Keratinocyte (primary cell): Measurements from ENCODE around the gene NSF. TPM values are rescaled to one million over a fixed set of nuclear protein-coding genes. Genes with fewer than 3 reads are reported as not detected.

Experiments
- DNase-seq: peaks from one replicate; pipeline ENCODE4 v3.0.0-alpha.2; 2011; ENCODE audit warnings: low read depth, missing footprints, low spot score
- FAIRE-seq: peaks from 2 replicates; lab custom pipeline; 2011; peaks lifted over from hg19 to GRCh38; lab: Jason Lieb, UNC
- H2AFZ ChIP-seq: 2 replicates; pipeline ENCODE4 v1.6.0; 2012; ENCODE audit warnings: low read length, control low read depth, inconsistent platforms; ENCODE audit not compliant: control insufficient read depth
- H3K27ac ChIP-seq: 2 replicates; pipeline ENCODE4 v1.5.1; 2011; ENCODE audit warnings: low read length; ENCODE audit not compliant: control insufficient read depth, insufficient read depth
- H3K27me3 ChIP-seq: 3 replicates; pipeline ENCODE4 v1.6.0; 2011; ENCODE audit warnings: low read length; ENCODE audit not compliant: control insufficient read depth, insufficient read depth; ENCODE audit errors: extremely low read depth
- H3K36me3 ChIP-seq, 2 experiments: 2 replicates in 1 of 2; 3 replicates in 1 of 2; pipeline ENCODE4 v1.5.1; 2011; ENCODE audit warnings: low read length in 2 of 2, mild to moderate bottlenecking in 1 of 2; ENCODE audit not compliant: control insufficient read depth in 2 of 2, insufficient read depth in 2 of 2; ENCODE audit errors: extremely low read depth in 1 of 2
- H3K4me1 ChIP-seq: 3 replicates; pipeline ENCODE4 v1.5.1; 2011; ENCODE audit warnings: low read length; ENCODE audit not compliant: control insufficient read depth, insufficient read depth; ENCODE audit errors: extremely low read depth
- H3K4me2 ChIP-seq: 3 replicates; pipeline ENCODE4 v1.6.0; 2011; ENCODE audit warnings: low read depth, low read length; ENCODE audit not compliant: control insufficient read depth, insufficient read depth; ENCODE audit errors: extremely low read depth
- H3K4me3 ChIP-seq, 3 experiments: fragments of 200-600 bp in 1 of 3; sonication (generic) in 1 of 3; 2 replicates in 2 of 3; 3 replicates in 1 of 3; pipeline ENCODE4 v1.5.1; 2011 to 2016; ENCODE audit warnings: low read length in 3 of 3, mild to moderate bottlenecking in 3 of 3, control low read depth in 2 of 3, inconsistent platforms in 1 of 3, low read depth in 1 of 3, mixed read lengths in 1 of 3, mixed run types in 1 of 3, moderate library complexity in 1 of 3; ENCODE audit not compliant: control insufficient read depth in 2 of 3, insufficient read depth in 2 of 3; ENCODE audit errors: extremely low read depth in 1 of 3
- H3K79me2 ChIP-seq: 2 replicates; pipeline ENCODE4 v1.6.0; 2012; ENCODE audit warnings: low read length; ENCODE audit not compliant: control insufficient read depth, insufficient read depth
- H3K9ac ChIP-seq: 3 replicates; pipeline ENCODE4 v1.6.0; 2011; ENCODE audit warnings: low read length; ENCODE audit not compliant: control insufficient read depth, insufficient read depth; ENCODE audit errors: extremely low read depth
- H3K9me1 ChIP-seq: 3 replicates; pipeline ENCODE4 v1.6.0; 2011; ENCODE audit warnings: low read length; ENCODE audit not compliant: control insufficient read depth, insufficient read depth; ENCODE audit errors: extremely low read depth
- H3K9me3 ChIP-seq: 2 replicates; pipeline ENCODE4 v1.5.1; 2012; ENCODE audit warnings: low read depth, low read length; ENCODE audit not compliant: control insufficient read depth
- H4K20me1 ChIP-seq: 3 replicates; pipeline ENCODE4 v1.6.0; 2011; ENCODE audit warnings: low read length; ENCODE audit not compliant: control insufficient read depth, insufficient read depth; ENCODE audit errors: extremely low read depth
- CTCF ChIP-seq, 3 experiments: IDR thresholded peaks in 1 of 3; conservative IDR thresholded peaks in 1 of 3; optimal IDR thresholded peaks in 1 of 3; 2 replicates in 2 of 3; 3 replicates in 1 of 3; pipeline versions ENCODE3 to v1.5.1; 2011; ENCODE audit warnings: low read length in 3 of 3, mild to moderate bottlenecking in 3 of 3, moderate library complexity in 2 of 3, control low read depth in 1 of 3, inconsistent platforms in 1 of 3; ENCODE audit not compliant: insufficient read depth in 2 of 3; ENCODE audit errors: extremely low read depth in 1 of 3
- EZH2 ChIP-seq: IDR thresholded peaks from one replicate; pipeline ENCODE4 v1.6.1; 2012; ENCODE audit warnings: inconsistent platforms, mild to moderate bottlenecking, low read length, moderate library complexity
- dilution Hi-C: fragments of 300-500 bp; cut with MboI; formaldehyde crosslinking; loops from one replicate; pipeline ENCODE4 v1.7.0; 2020; ENCODE audit warnings: low sequenced_read_pairs; ENCODE audit not compliant: extremely low pct_ligation_motif_present
- polyA plus RNA-seq, 5 experiments: library from polyadenylated mRNA; depleted of rRNA in 3 of 5; stranded (reverse) in 3 of 5; stranded (forward) in 1 of 5; unstranded in 1 of 5; fragments of >200 nt; gene quantifications; 1 replicate in 1 of 5; 2 replicates in 3 of 5; 3 replicates in 1 of 5; pipeline versions ENCODE4 v1.2.1 to v1.2.3, GENCODE V29; 2011 to 2012; ENCODE audit warnings: missing spikeins in 2 of 5, low read depth in 1 of 5, low replicate concordance in 1 of 5

Gene NSF
- polyA plus RNA-seq, 1 donor (not counting 4 experiments of a cell fraction or from before 2014, with no cell fraction given), result 32.3 TPM

DNA sequence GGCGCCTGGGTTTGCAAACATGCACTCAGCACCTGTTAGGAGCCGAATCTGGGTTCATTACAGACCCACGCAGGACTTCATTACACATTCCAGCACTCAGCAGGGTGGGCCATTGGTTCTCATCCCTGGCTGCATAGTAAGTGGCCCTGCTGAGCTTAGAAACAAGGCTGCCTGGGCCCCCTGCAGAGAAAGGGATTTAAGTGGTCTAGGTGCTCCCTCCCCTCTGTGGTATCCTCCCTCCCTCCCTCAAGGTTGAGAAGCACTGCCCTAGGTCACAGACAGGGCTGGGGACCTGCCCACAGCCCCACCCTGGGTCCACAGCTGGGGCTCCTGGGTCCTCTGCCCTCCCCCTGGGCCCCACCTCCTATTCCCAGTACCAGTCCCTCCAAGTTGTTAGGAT is 199.7 kb downstream of the NSF start:
- Histone ChIP-seq H3K27me3 (no peaks in the 10 kb centered on the region), H2AFZ (peak overlapping the region; percentile 78), H3K27ac (no peak overlapping the region), H3K9me3 (no peaks in the 10 kb centered on the region), H3K36me3 (no peaks in the 10 kb centered on the region), H3K9ac (no peak overlapping the region), H3K4me3 (no peak overlapping the region), H3K9me1 (no peaks in the 10 kb centered on the region), H3K79me2 (no peaks in the 10 kb centered on the region), H4K20me1 (no peaks in the 10 kb centered on the region), H3K4me2 (peak overlapping the region; percentile 71), H3K4me1 (peaks cover 13% of the 10 kb centered on the region)
- DNase-seq, result no peak
- no peak for FAIRE-seq
- TF ChIP-seq CTCF (optimal IDR thresholded peaks at IDR 0.05 in 1 of 3, IDR thresholded peaks at IDR 0.05 in 1 of 3, conservative IDR thresholded peaks at IDR 0.05 in 1 of 3; ENCODE audit: extremely low read depth in 1 of 3, insufficient read depth in 2 of 3, low read length in 3 of 3), result no peak
- no peak for TF ChIP-seq EZH2
- dilution Hi-C loops, result no loop called here

GRCh38 chr17:46791531-46791930 is 201.1 kb downstream of the NSF start:
- no peaks in the 10 kb centered on the region for H3K9me1 ChIP-seq
- no peak overlapping the region for H2AFZ ChIP-seq
- H3K36me3 ChIP-seq, result no peaks in the 10 kb centered on the region
- no peaks in the 10 kb centered on the region for H3K9me3 ChIP-seq
- H4K20me1 ChIP-seq, result no peaks in the 10 kb centered on the region
- peaks cover 16% of the 10 kb centered on the region for H3K4me1 ChIP-seq
- FAIRE-seq (no peak), DNase-seq (no peak)
- no peak overlapping the region for H3K4me3 ChIP-seq
- H3K9ac ChIP-seq, result no peak overlapping the region
- TF ChIP-seq CTCF (optimal IDR thresholded peaks at IDR 0.05 in 1 of 3, IDR thresholded peaks at IDR 0.05 in 1 of 3, conservative IDR thresholded peaks at IDR 0.05 in 1 of 3; ENCODE audit: extremely low read depth in 1 of 3, insufficient read depth in 2 of 3, low read length in 3 of 3), result no peak
- TF ChIP-seq EZH2, result no peak
- dilution Hi-C loops, result no loop called here
- no peak overlapping the region for H3K4me2 ChIP-seq
- no peaks in the 10 kb centered on the region for H3K79me2 ChIP-seq
- H3K27ac ChIP-seq, result no peak overlapping the region
- no peaks in the 10 kb centered on the region for H3K27me3 ChIP-seq
